Sigmoid colon (tissue), 4 donors: ENCODE measurements around the gene IFNA2.

ENCODE experiments used
- CTCF ChIP-seq, 4 experiments: fragments of 450-650 bp in 3 of 4; fragments of 200-600 bp in 1 of 4; IDR thresholded peaks; one replicate each; pipeline ENCODE4 v1.5.1; 2016 to 2019; ENCODE audit warnings: antibody characterized with exemption in 4 of 4, mild to moderate bottlenecking in 3 of 4, moderate library complexity in 2 of 4
- EP300 ChIP-seq, 4 donors: sonication (generic); formaldehyde crosslinking; IDR thresholded peaks; one replicate each; pipeline ENCODE4 v1.6.1; 2017; ENCODE audit warnings: antibody characterized with exemption in 4 of 4
- POLR2A ChIP-seq, 2 donors: fragments of 450-650 bp; IDR thresholded peaks; one replicate each; pipeline ENCODE4 v1.6.1; 2016; ENCODE audit warnings: antibody characterized with exemption in 2 of 2, mild to moderate bottlenecking in 2 of 2, moderate library complexity in 2 of 2
- POLR2AphosphoS5 ChIP-seq, 4 donors: sonication (generic); formaldehyde crosslinking; IDR thresholded peaks; one replicate each; pipeline ENCODE4 v1.6.1; 2017; ENCODE audit warnings: antibody characterized with exemption in 4 of 4

- no peak for TF ChIP-seq CTCF (IDR thresholded peaks at IDR 0.05)
- TF ChIP-seq POLR2AphosphoS5 (IDR thresholded peaks at IDR 0.05), result no peak
- no peak for TF ChIP-seq EP300 (IDR thresholded peaks at IDR 0.05)
- TF ChIP-seq POLR2A (IDR thresholded peaks at IDR 0.05), result no peak
Measured at GRCh38 chr9:21408817-21409216, 23.6 kb upstream of the IFNA2 start, which contains the start of gene IFNA8.
